WERI-Rb-1 (cell line): Measurements from ENCODE around the gene KNDC1.

Experiments
- DNase-seq: peaks from one replicate; pipeline ENCODE4 v3.0.0-alpha.2; 2020
- H3K27ac ChIP-seq: fragments of 250-450 bp; sonication (Bioruptor Pico); 2 replicates; pipeline ENCODE4 v1.5.1; 2020; ENCODE audit warnings: mild to moderate bottlenecking, moderate library complexity
- H3K27me3 ChIP-seq: fragments of 250-450 bp; sonication (Bioruptor Pico); 2 replicates; pipeline ENCODE4 v1.5.1; 2021; ENCODE audit warnings: mild to moderate bottlenecking, low read depth, moderate library complexity; ENCODE audit not compliant: insufficient read depth, severe bottlenecking
- H3K36me3 ChIP-seq: fragments of 250-450 bp; sonication (Bioruptor Pico); 2 replicates; pipeline ENCODE4 v1.5.1; 2020; ENCODE audit warnings: mild to moderate bottlenecking, moderate library complexity
- H3K4me3 ChIP-seq: 2 replicates; pipeline ENCODE4 v1.5.1; 2011; ENCODE audit warnings: low read depth, mild to moderate bottlenecking, control low read depth, low read length
- H3K9me3 ChIP-seq: fragments of 250-450 bp; sonication (Bioruptor Pico); 2 replicates; pipeline ENCODE4 v1.5.1; 2021; ENCODE audit warnings: mild to moderate bottlenecking, moderate library complexity; ENCODE audit not compliant: severe bottlenecking
- CTCF ChIP-seq: IDR thresholded peaks from 2 replicates; pipeline ENCODE4 v1.5.1; 2011; ENCODE audit warnings: low read depth, mild to moderate bottlenecking, control low read depth, inconsistent platforms, low read length

The KNDC1 gene

GRCh38 chr10:133202778-133203651, 43.0 kb downstream of the KNDC1 start:
- no peaks in the 10 kb centered on the region for H3K9me3 ChIP-seq
- DNase-seq = no peak
- no peak overlapping the region for H3K4me3 ChIP-seq
- H3K36me3 ChIP-seq = no peaks in the 10 kb centered on the region
- no peak for TF ChIP-seq CTCF
- H3K27ac ChIP-seq = no peak overlapping the region
- H3K27me3 ChIP-seq = no peaks in the 10 kb centered on the region

- DNase-seq = no peak
- no peak for TF ChIP-seq CTCF
- H3K36me3 ChIP-seq = no peaks in the 10 kb centered on the region
- H3K9me3 ChIP-seq = no peaks in the 10 kb centered on the region
- H3K4me3 ChIP-seq = no peak overlapping the region
- H3K27me3 ChIP-seq = no peaks in the 10 kb centered on the region
- H3K27ac ChIP-seq = no peak overlapping the region
Measured at GRCh38 chr10:133203652-133204195, 43.7 kb downstream of the KNDC1 start.

GRCh38 chr10:133204226-133205015, 44.4 kb downstream of the KNDC1 start:
- H3K4me3 ChIP-seq = no peak overlapping the region
- H3K9me3 ChIP-seq = no peaks in the 10 kb centered on the region
- no peak overlapping the region for H3K27ac ChIP-seq
- H3K36me3 ChIP-seq = no peaks in the 10 kb centered on the region
- no peak for DNase-seq
- no peaks in the 10 kb centered on the region for H3K27me3 ChIP-seq
- no peak for TF ChIP-seq CTCF

GRCh38 chr10:133205146-133205545, 45.1 kb downstream of the KNDC1 start:
- Histone ChIP-seq H3K27me3 (no peaks in the 10 kb centered on the region), H3K9me3 (no peaks in the 10 kb centered on the region), H3K27ac (no peak overlapping the region), H3K36me3 (no peaks in the 10 kb centered on the region), H3K4me3 (no peak overlapping the region)
- DNase-seq = no peak
- TF ChIP-seq CTCF = no peak

- Histone ChIP-seq H3K27ac (no peak overlapping the region), H3K9me3 (no peaks in the 10 kb centered on the region), H3K36me3 (no peaks in the 10 kb centered on the region), H3K4me3 (no peak overlapping the region), H3K27me3 (no peaks in the 10 kb centered on the region)
- TF ChIP-seq CTCF = no peak
- DNase-seq = no peak
Measured at GRCh38 chr10:133206356-133207040, 46.5 kb downstream of the KNDC1 start.
